NCI-H526 treated with DMSO at 0.1 percent for 48 hours (cell line): ENCODE data around the gene HSF4.

ENCODE experiments used
- DNase-seq: peaks from one replicate; lab custom pipeline; 2025; lab: John Stamatoyannopoulos, UW

HSF4 gene

GRCh38 chr16:67201411-67202345 is 37.1 kb downstream of the HSF4 start:
- DNase-seq: no peak

- no peak for DNase-seq
These were observed 37.9 kb downstream of the HSF4 start for GRCh38 chr16:67202426-67202825.

- no peak for DNase-seq
These were observed 38.5 kb downstream of the HSF4 start for GRCh38 chr16:67202956-67203493.

- DNase-seq: no peak
These were observed 39.5 kb downstream of the HSF4 start for GRCh38 chr16:67204076-67204475.

GRCh38 chr16:67206129-67206837 is 41.7 kb downstream of the HSF4 start:
- no peak for DNase-seq

GRCh38 chr16:67206838-67207248 is 42.3 kb downstream of the HSF4 start:
- DNase-seq: no peak

- no peak for DNase-seq
These were observed 42.9 kb downstream of the HSF4 start for GRCh38 chr16:67207249-67208091.

- no peak for DNase-seq
These were observed 43.8 kb downstream of the HSF4 start for GRCh38 chr16:67208154-67208896.

GRCh38 chr16:67209565-67209964 is 45.0 kb downstream of the HSF4 start:
- no peak for DNase-seq

- no peak for DNase-seq
These were observed 45.8 kb downstream of the HSF4 start for GRCh38 chr16:67210069-67210937.

GRCh38 chr16:67211674-67212073 is 47.1 kb downstream of the HSF4 start:
- no peak for DNase-seq

GRCh38 chr16:67212766-67213165 is 48.2 kb downstream of the HSF4 start:
- DNase-seq: no peak

- no peak for DNase-seq
These were observed 48.9 kb downstream of the HSF4 start for GRCh38 chr16:67213197-67214019.

GRCh38 chr16:67215706-67216105 is 51.2 kb downstream of the HSF4 start:
- no peak for DNase-seq

GRCh38 chr16:67216612-67217490 is 52.3 kb downstream of the HSF4 start:
- DNase-seq: no peak
